ENCODE data around the gene RALGAPA1.
"Not testable (repeated sequence)": the region's sequence is repeated elsewhere in the genome, so short reads cannot be mapped to it uniquely, and the experiment has no call there.

RALGAPA1 gene

DNA sequence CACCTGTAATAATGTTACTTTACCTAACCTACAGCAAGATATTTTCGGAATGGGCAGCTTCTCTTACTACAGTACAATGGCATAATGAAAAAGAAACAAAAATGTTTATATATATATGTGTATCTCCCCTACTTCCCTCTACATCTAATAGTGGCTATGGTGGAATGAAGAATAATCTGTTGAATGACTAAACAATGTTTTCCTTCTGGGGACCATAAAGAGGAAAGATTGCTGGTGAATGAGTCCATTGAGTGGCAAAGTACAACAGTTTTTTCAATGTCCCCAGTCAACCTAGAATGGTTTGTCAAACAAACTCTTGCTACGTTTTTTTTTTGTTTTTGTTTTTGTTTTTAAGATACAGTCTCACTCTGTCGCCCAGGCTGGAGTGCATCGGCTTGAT, 47.2 kb downstream of the RALGAPA1 start:
- no peak for DNase-seq

DNA sequence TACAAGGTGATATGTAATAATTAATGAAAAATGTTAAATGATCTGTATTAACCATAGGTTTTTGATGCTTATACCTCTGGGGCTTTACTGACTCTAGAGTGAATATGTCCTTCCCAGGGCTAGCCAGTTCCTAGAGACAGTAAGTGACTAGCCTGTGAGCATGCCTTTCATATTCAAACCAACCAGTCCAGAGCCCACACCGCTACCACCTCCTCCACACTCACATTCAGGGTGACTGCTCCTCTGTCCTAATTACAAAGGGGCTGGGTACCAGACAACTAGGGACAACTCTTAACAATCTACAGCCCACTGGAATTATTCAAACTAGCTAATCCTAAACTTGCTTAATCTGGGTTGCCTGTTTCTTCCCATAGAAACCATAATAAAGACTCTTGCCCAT, 49.0 kb downstream of the RALGAPA1 start:
- DNase-seq, result no peak

DNA sequence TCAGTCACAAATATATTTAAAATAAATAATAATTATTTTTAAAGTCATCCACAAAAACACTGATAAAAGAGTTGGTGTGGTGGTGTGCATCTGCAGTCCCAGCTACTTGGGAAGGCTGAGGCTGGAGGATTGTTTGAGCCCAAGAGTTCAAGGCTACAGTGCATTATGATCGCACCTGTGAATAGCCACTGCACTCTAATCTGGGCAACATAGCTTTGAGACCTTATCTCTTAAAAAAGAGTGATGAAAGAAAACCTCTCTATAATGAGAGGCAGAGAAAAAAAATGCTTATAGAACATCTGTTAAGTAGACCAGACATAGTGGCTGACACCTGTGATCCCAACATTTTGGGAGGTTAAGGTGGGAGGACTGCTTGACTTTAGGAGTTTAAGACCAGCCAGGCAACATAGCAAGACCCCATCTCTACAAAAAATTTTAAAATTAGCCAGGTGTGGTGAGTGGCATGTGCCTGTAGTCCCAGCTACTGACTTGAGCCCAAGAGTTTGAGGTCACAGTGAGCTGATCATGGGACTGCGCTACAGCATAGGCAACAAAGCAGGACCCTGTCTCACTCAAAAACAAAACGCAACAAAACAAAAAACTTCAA, 50.5 kb downstream of the RALGAPA1 start:
- no peak for DNase-seq

- DNase-seq, result no peak
Measured at GRCh38 chr14:35754671-35755070, 54.4 kb downstream of the RALGAPA1 start.

- no peak for DNase-seq
Measured at GRCh38 chr14:35752380-35752779, 56.7 kb downstream of the RALGAPA1 start.

GRCh38 chr14:35750202-35750904, 58.7 kb downstream of the RALGAPA1 start:
- no peak for DNase-seq

DNA sequence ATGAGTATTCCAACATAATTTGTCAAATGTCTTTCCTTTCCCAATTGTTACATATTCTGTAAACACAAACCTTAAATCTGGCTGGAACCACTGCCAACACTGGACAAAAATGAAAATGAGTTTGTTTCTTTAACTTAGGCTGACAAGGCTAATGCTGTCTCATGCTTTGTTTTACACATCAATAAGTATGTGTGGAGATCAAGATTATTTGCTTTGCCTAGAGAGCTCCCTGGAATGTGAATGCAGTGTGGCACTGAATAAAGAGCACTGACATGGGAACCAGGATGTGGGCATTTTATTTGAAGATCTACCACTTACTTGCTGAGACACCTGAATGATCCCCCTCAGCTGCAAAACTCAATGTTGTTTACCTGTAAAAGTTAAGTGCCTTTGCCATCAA, 61.7 kb downstream of the RALGAPA1 start:
- no peak for DNase-seq

- no peak for DNase-seq
Measured at GRCh38 chr14:35742442-35742841, 66.7 kb downstream of the RALGAPA1 start.

- no peak for DNase-seq
Measured at GRCh38 chr14:35742032-35742371, 67.1 kb downstream of the RALGAPA1 start.

DNA sequence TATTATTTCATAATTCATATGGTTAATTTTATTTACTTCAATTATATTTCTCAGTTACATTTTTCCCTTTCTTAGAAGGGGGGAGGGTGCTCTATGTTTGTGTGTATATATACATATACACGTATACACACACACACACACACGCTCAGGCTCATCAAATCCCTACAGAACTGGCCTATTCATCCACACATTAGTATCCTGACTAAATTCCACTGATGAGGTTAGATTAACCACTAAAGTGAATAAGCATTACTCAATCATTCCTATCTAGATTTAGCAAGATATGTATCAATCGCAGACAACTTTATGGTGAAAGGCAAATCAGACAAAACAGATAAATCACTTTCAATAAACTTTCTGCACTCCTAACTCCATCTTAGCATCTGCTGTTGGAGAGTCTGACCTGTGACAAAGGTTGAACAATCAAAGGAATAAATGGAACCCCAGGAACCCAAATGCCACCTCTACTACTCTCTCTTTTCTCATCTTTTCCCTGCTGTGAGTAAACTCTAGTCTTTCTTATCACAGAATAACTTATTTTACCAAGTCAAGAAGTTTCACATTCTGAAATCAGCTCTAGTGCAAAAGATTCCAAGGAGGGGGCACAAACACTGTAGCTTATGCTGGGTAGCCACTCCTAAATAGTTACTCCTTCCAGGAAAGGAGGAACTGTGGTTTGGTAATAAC, 67.6 kb downstream of the RALGAPA1 start:
- peak; percentile 8 for DNase-seq

DNA sequence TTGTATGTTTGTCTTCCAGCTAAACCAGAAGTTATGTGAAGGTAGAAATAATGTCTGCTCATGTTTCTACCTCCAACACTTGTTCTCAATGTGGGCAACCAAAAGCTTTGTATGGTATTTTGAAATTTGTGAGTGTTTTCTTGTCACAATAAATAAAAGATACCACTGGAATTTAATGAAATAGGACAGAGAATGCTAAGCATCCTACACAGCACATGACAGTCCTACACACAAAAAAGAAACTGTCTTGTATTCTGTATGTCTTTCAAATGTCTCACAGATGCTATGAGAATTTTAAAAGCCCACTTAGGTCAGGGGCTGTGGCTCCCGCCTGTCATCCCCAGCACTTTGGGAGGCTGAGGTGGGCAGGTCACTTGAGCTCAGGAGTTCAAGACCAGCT, 68.9 kb downstream of the RALGAPA1 start:
- DNase-seq, result no peak

DNA sequence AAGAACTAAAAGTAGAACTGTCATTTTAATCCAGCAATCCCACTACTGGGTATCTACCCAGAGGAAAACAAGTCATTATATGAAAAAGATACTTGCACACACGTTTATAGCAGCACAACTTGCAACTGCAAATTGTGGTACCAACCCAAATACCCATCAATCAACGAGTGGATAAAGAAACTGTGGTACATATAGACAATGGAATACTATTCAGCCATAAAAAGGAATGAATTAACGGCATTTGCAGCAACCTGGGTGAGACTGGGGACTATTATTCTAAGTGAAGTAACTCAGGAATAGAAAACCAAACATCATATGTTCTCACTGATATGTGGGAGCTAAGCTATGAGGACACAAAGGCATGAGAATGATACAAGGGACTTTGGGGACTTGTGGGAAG, 73.9 kb downstream of the RALGAPA1 start:
- DNase-seq, result not testable (repeated sequence)

DNA sequence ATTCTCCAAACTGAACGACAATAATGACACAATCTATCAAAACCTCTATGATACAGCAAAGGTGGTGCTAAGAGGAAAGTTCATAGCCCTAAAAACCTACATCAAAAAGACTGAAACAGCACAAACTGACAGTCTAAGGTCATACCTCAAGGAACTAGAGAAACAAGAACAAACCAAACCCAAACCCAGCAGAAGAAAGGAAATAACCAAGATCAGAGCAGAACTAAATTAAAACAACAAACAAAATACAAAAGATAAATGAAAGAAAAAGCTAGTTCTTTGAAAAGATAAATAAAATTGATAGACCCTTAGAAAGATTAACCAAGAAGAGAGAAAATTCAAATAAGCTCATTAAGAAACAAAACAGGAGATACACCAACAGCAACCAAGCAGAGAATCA, 75.6 kb downstream of the RALGAPA1 start:
- DNase-seq, result not testable (repeated sequence)

GRCh38 chr14:35730871-35731270, 78.2 kb downstream of the RALGAPA1 start:
- no peak for DNase-seq

DNA sequence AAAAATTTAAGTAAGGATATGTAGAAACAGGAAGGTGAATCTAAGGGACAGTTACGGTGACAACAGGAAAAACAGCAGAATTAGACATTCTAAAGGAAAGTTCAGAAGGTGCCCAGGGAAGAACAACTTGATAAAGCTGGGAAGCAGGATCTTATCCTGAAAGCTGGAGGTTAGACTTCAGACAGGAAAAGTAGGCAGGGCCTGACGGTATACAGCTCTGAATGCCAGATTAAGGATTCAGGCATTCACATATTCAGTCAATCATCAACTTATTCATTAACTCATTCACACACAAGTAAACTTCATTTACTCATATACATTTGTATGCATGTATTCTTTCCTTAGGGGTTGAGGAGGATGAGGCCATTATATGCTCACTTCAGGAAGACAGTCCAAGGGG, 81.3 kb downstream of the RALGAPA1 start:
- DNase-seq, result no peak

DNA sequence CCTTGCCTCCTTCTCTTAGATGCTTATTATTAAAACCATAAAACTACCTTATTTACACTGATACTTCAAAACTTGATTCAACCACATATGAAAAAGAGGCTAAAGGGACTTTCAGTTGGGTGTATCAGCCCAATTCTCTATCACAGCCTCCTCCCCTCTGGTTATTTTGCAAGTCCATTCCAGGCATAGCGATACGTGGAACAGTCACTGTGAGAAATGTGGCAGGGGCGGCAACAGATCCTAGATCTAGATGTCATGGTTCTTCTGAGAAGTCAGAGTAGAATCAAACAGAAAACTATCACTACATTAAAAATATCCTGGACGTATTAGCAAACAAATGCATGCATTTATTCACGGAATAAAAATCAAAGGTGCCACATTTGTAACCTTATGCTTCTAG, 83.2 kb downstream of the RALGAPA1 start:
- no peak for DNase-seq

DNA sequence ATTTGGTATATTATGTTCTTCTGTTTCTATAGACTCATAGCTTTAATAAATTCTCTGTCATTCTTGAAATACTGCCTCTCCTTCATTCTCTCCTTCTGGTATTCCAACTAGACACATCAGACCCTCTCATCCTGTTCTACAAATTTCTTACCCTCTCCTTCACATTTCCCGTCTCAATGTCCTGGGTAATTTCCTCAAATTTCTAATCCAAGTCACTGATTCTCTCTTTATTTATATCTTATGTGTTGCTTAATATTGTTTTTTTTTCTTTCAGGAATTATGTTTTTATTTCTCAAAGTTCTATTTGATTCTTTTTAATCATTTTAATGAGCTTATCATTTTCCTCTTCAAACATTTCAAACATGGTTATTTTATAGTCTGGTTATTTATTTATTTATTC, 94.0 kb downstream of the RALGAPA1 start:
- DNase-seq, result no peak

DNA sequence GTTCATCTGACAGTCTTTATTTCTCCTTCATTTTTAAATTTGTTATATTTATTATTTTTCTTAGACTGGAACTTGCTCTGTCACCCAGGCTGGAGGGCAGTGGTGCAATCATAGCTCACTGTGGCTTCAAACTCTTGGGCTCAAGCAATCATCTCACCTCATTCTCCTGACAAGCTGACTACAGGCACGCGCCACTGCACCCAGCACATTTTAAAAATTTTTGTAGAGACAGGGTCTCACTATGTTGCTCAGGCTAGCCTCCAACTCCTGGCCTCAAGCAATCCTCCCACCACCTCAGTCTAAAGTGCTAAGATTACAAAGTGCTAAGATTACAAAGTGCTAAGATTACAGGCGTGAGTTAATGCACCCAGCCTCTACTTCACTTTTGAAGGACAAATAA, 96.6 kb downstream of the RALGAPA1 start:
- no peak for DNase-seq

- no peak for DNase-seq
Measured at GRCh38 chr14:35708062-35708461, 101.0 kb downstream of the RALGAPA1 start.

GRCh38 chr14:35705636-35706035, 103.5 kb downstream of the RALGAPA1 start:
- no peak for DNase-seq

GRCh38 chr14:35704793-35705493, 104.2 kb downstream of the RALGAPA1 start:
- no peak for DNase-seq

DNA sequence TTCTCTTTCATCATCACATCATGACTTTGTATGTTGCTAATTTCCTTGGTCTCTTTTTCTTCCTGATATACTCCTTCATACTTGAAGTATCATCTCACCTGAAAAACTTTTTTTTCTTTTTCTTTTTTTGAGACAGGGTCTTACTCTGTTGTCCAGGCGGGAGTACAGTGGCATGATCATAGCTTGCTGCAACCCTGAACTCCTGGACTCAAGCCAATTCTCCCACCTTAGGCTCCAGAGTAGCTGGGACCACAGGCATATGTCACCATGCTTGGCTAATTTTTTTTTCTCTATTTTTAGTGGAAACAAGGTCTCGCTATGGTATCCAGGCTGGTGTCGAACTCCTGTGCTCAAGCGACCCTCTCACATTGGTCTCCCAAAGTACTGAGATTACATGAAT, 107.6 kb downstream of the RALGAPA1 start:
- DNase-seq, result no peak

DNA sequence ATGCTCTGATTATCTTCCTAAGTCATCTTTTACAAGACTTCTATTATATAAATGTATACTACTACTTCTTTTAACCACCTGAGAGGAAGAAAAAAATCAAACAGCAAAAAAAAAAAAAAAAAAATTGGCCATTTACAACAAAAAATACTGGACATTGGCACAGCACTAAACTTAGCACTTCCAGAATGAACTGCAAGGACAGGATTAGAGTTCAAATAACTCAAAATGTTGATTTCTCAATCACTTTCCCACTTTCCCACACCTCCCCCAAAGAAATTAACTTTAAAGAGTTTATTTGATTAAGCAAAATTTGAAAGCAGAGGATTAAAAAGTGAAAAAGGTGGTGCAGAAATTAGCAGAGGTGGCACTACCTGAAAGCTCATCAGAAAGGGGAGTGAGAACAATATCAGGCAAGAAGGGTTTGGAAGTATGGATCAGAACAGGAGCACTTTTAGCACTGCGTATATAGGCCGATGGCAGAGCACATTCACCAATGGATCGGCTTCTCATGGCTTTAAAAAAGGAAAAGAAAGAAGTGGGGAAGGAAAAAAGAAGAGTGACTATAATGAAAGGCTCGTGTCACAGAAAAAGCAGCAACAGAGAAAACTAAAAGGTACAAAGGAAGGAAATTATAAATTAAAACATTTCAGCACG, 109.2 kb downstream of the RALGAPA1 start:
- DNase-seq, result no peak

Measured in fibroblast of skin of abdomen (primary cell).